Smooth muscle cell of the pulmonary artery (primary cell): ENCODE data around the gene CA5A. TPM values are rescaled to one million over a fixed set of nuclear protein-coding genes. Genes with fewer than 3 reads are reported as not detected.

Experiments used
- total RNA-seq: library from RNA; depleted of rRNA; stranded (reverse); fragments of >200 nt; gene quantifications from 2 replicates; pipeline ENCODE4 v1.2.3, GENCODE V29; 2014

CA5A gene
- not detected in 2 replicates for total RNA-seq

GRCh38 chr16:87936375-87937230 is at the start of gene CA5A:
Gene CA5A (minus strand): TSS chr16:87936529. CDS start chr16:87936450, 79 bp downstream.

GRCh38 chr16:87950765-87951551 is 14.6 kb upstream of the CA5A start, which contains the start of gene BANP:
Gene BANP (plus strand): TSS chr16:87951434. CDS start chr16:87975116, 23,682 bp downstream.

GRCh38 chr16:87869061-87869878 is 67.1 kb downstream of the CA5A start, which contains the start of gene SLC7A5:
Gene SLC7A5 (minus strand): TSS chr16:87869507. CDS start chr16:87869422, 85 bp downstream.

Other genes starting within 250 kb of the CA5A start
- gene KLHDC4, start 170.5 kb downstream of the CA5A start, total RNA-seq = 19.8 and 24.3 TPM in 2 replicates
- gene SLC7A5, start 67.0 kb downstream of the CA5A start, total RNA-seq = 21.4 and 60.7 TPM in 2 replicates
- gene BANP, start 14.9 kb upstream of the CA5A start, total RNA-seq = 28.7 and 33.2 TPM in 2 replicates